Esophagus (tissue), 2 donors: ENCODE results near the gene PPP2R3A. TPM values are rescaled to one million over a fixed set of nuclear protein-coding genes. Genes with fewer than 3 reads are reported as not detected.

Experiments
- H3K27ac ChIP-seq, 2 donors: one replicate each; pipeline ENCODE4 v1.5.1; 2013; ENCODE audit warnings: low read depth in 2 of 2, mild to moderate bottlenecking in 2 of 2, inconsistent platforms in 1 of 2, low read length in 1 of 2, moderate library complexity in 1 of 2
- H3K27me3 ChIP-seq, 2 donors: one replicate each; pipeline ENCODE4 v1.6.1; 2013; ENCODE audit warnings: low read length in 2 of 2, control low read depth in 1 of 2, mild to moderate bottlenecking in 1 of 2; ENCODE audit not compliant: insufficient read depth in 2 of 2, control insufficient read depth in 1 of 2
- H3K36me3 ChIP-seq, 2 donors: one replicate each; pipeline ENCODE4 v1.6.1; 2013; ENCODE audit warnings: low read length in 1 of 2; ENCODE audit not compliant: control insufficient read depth in 2 of 2, insufficient read depth in 2 of 2
- H3K4me1 ChIP-seq, 2 donors: one replicate each; pipeline ENCODE4 v1.6.1; 2013; ENCODE audit warnings: low read length in 1 of 2; ENCODE audit not compliant: control insufficient read depth in 2 of 2, insufficient read depth in 2 of 2
- H3K4me3 ChIP-seq, 2 donors: one replicate each; pipeline ENCODE4 v1.5.1; 2013; ENCODE audit warnings: low read length in 2 of 2, mild to moderate bottlenecking in 2 of 2, low read depth in 1 of 2, moderate library complexity in 1 of 2
- H3K9me3 ChIP-seq, 2 donors: one replicate each; pipeline ENCODE4 v1.6.1; 2013; ENCODE audit warnings: mild to moderate bottlenecking in 2 of 2, low read depth in 1 of 2, low read length in 1 of 2, moderate library complexity in 1 of 2; ENCODE audit not compliant: control insufficient read depth in 2 of 2, insufficient read depth in 1 of 2
- WGBS, 2 donors: extraction: QIAGEN DNeasy Blood & Tissue Kit; methylation state at CpG; one replicate each; pipeline ENCODE4 v1.1.7; 2013; 5-methylcytosine and 5-hydroxymethylcytosine counted together
- polyA plus RNA-seq, 2 donors: library from polyadenylated mRNA; stranded (reverse); fragments of 200-250 nt; gene quantifications; one replicate each; pipeline ENCODE4 v1.2.3, GENCODE V29; 2013
- donor health status: healthy with polysubstance abuse.
- donor health status: Bipolar disorder and iron deficiency.

Gene PPP2R3A
- polyA plus RNA-seq, 2 donors, result 2.1 to 3.5 TPM

GRCh38 chr3:135966962-135967274, 1.4 kb downstream of the PPP2R3A start:
- no peaks in the 10 kb centered on the region for H3K27me3 ChIP-seq
- 45 to 59% methylated on average over 2 of the region's 2 CpGs for WGBS, 2 donors
- H3K4me1 ChIP-seq, result no peaks in the 10 kb centered on the region
- peak overlapping the region in 1 of 2 donors; percentile 76 for H3K4me3 ChIP-seq
- no peaks in the 10 kb centered on the region for H3K9me3 ChIP-seq
- no peak overlapping the region for H3K27ac ChIP-seq
- H3K36me3 ChIP-seq, result no peaks in the 10 kb centered on the region

- WGBS, 2 donors, result 71 to 85% methylated on average over 4 of the region's 4 CpGs
- H3K4me3 ChIP-seq, result peak overlapping the region in 1 of 2 donors; percentile 18
- H3K27ac ChIP-seq, result peak overlapping the region in 1 of 2 donors; percentile 3
Measured at GRCh38 chr3:135967867-135968266, 2.3 kb downstream of the PPP2R3A start.

GRCh38 chr3:135970506-135971116, 5.1 kb downstream of the PPP2R3A start:
- no peak overlapping the region for H3K27ac ChIP-seq
- H3K4me1 ChIP-seq, result peaks cover 0 to 3% of the 10 kb centered on the region in 2 donors
- no peaks in the 10 kb centered on the region for H3K27me3 ChIP-seq
- WGBS, 2 donors, result 82 to 86% methylated on average over 1 of the region's 1 CpG
- no peaks in the 10 kb centered on the region for H3K36me3 ChIP-seq
- no peak overlapping the region for H3K4me3 ChIP-seq
- H3K9me3 ChIP-seq, result no peaks in the 10 kb centered on the region

More at GRCh38 chr3:135967867-135968266, 2.3 kb downstream of the PPP2R3A start:
- Histone ChIP-seq H3K27me3 (no peaks in the 10 kb centered on the region), H3K36me3 (no peaks in the 10 kb centered on the region), H3K4me1 (no peaks in the 10 kb centered on the region), H3K9me3 (no peaks in the 10 kb centered on the region)

GRCh38 chr3:135973841-135974240, 8.3 kb downstream of the PPP2R3A start:
- Histone ChIP-seq H3K27ac (no peak overlapping the region), H3K9me3 (no peaks in the 10 kb centered on the region), H3K27me3 (no peaks in the 10 kb centered on the region), H3K4me3 (no peak overlapping the region), H3K4me1 (peaks cover 0 to 3% of the 10 kb centered on the region in 2 donors), H3K36me3 (no peaks in the 10 kb centered on the region)
- WGBS, 2 donors, result 84 to 89% methylated on average over 3 of the region's 3 CpGs

- Histone ChIP-seq H3K4me1 (peaks cover 0 to 3% of the 10 kb centered on the region in 2 donors), H3K4me3 (no peak overlapping the region)
Measured at GRCh38 chr3:135975053-135975452, 9.5 kb downstream of the PPP2R3A start.

GRCh38 chr3:135975536-135975935, 10.0 kb downstream of the PPP2R3A start:
- Histone ChIP-seq H3K4me3 (no peak overlapping the region), H3K27me3 (no peaks in the 10 kb centered on the region), H3K9me3 (no peaks in the 10 kb centered on the region), H3K27ac (no peak overlapping the region), H3K36me3 (no peaks in the 10 kb centered on the region), H3K4me1 (peaks cover 0 to 3% of the 10 kb centered on the region in 2 donors)
- WGBS, 2 donors, result 60 to 75% methylated on average over 2 of the region's 2 CpGs

More at GRCh38 chr3:135975053-135975452, 9.5 kb downstream of the PPP2R3A start:
- H3K9me3 ChIP-seq, result no peaks in the 10 kb centered on the region
- H3K36me3 ChIP-seq, result no peaks in the 10 kb centered on the region
- H3K27me3 ChIP-seq, result no peaks in the 10 kb centered on the region
- H3K27ac ChIP-seq, result peak overlapping the region in 1 of 2 donors; percentile 2

- 80 to 93% methylated on average over 2 of the region's 2 CpGs for WGBS, 2 donors
- Histone ChIP-seq H3K4me1 (no peaks in the 10 kb centered on the region), H3K9me3 (no peaks in the 10 kb centered on the region), H3K27me3 (no peaks in the 10 kb centered on the region), H3K27ac (no peak overlapping the region), H3K4me3 (no peak overlapping the region), H3K36me3 (no peaks in the 10 kb centered on the region)
Measured at GRCh38 chr3:135980343-135980742, 14.8 kb downstream of the PPP2R3A start.

- H3K4me3 ChIP-seq, result no peak overlapping the region
- WGBS, 2 donors, result 84 to 87% methylated on average over 4 of the region's 4 CpGs
- no peaks in the 10 kb centered on the region for H3K36me3 ChIP-seq
- H3K27me3 ChIP-seq, result no peaks in the 10 kb centered on the region
- no peaks in the 10 kb centered on the region for H3K9me3 ChIP-seq
- no peak overlapping the region for H3K27ac ChIP-seq
- no peaks in the 10 kb centered on the region for H3K4me1 ChIP-seq
Measured at GRCh38 chr3:135981701-135982403, 16.3 kb downstream of the PPP2R3A start.

GRCh38 chr3:135982404-135982761, 16.9 kb downstream of the PPP2R3A start:
- Histone ChIP-seq H3K36me3 (no peaks in the 10 kb centered on the region), H3K27me3 (no peaks in the 10 kb centered on the region), H3K4me1 (no peaks in the 10 kb centered on the region), H3K9me3 (no peaks in the 10 kb centered on the region), H3K27ac (no peak overlapping the region), H3K4me3 (no peak overlapping the region)
- WGBS, 2 donors, result 95% methylated on average over 1 of the region's 1 CpG
